Neural progenitor cell (in vitro differentiated cells): ENCODE data around the gene CARD11. TPM values are rescaled to one million over a fixed set of nuclear protein-coding genes. Genes with fewer than 3 reads are reported as not detected.

Experiments used
- DNase-seq: peaks from one replicate; pipeline ENCODE4 v3.0.0-alpha.2; 2016; ENCODE audit warnings: low spot score
- H2AFZ ChIP-seq: fragments of 200-600 bp; sonication (generic); replicated peaks from 2 replicates; pipeline ENCODE4 v1.6.1; 2016; ENCODE audit warnings: antibody characterized with exemption
- H3F3A ChIP-seq: fragments of 200-600 bp; sonication (generic); 2 replicates; pipeline ENCODE4 v1.6.1; 2016; ENCODE audit warnings: antibody characterized with exemption, low read depth
- H3K27ac ChIP-seq: fragments of 200-600 bp; sonication (generic); 2 replicates; pipeline ENCODE4 v1.5.1; 2016; ENCODE audit warnings: mild to moderate bottlenecking
- H3K27me3 ChIP-seq: fragments of 200-600 bp; sonication (generic); 2 replicates; pipeline ENCODE4 v1.6.1; 2016; ENCODE audit warnings: mild to moderate bottlenecking, moderate library complexity
- H3K36me3 ChIP-seq: fragments of 200-600 bp; sonication (generic); 2 replicates; pipeline ENCODE4 v1.5.1; 2016
- H3K4me1 ChIP-seq: fragments of 200-600 bp; sonication (generic); 2 replicates; pipeline ENCODE4 v1.6.1; 2016; ENCODE audit warnings: mixed run types
- H3K4me2 ChIP-seq: fragments of 200-600 bp; sonication (generic); 2 replicates; pipeline ENCODE4 v1.6.1; 2016
- H3K4me3 ChIP-seq: fragments of 200-600 bp; sonication (generic); 2 replicates; pipeline ENCODE4 v1.5.1; 2016
- H3K79me2 ChIP-seq: fragments of 200-600 bp; sonication (generic); 2 replicates; pipeline ENCODE4 v1.6.1; 2016; ENCODE audit warnings: low read depth
- H3K9ac ChIP-seq: fragments of 200-600 bp; sonication (generic); 2 replicates; pipeline ENCODE4 v1.6.1; 2016
- H3K9me3 ChIP-seq: fragments of 200-600 bp; sonication (generic); 2 replicates; pipeline ENCODE4 v1.5.1; 2016; ENCODE audit warnings: low read depth
- H4K20me1 ChIP-seq: fragments of 200-600 bp; sonication (generic); 2 replicates; pipeline ENCODE4 v1.6.1; 2016; ENCODE audit warnings: low read depth
- H3K27ac Mint-ChIP-seq: 3 replicates; pipeline ENCODE4 v1.8.0; 2021; ENCODE audit warnings: mixed read lengths
- H3K27me3 Mint-ChIP-seq: 2 replicates; pipeline ENCODE4 v1.8.0; 2022; ENCODE audit warnings: low read depth, mild to moderate bottlenecking, inconsistent platforms, moderate library complexity, mixed read lengths; ENCODE audit not compliant: insufficient read depth
- H3K36me3 Mint-ChIP-seq: 3 replicates; pipeline ENCODE4 v1.8.0; 2021; ENCODE audit warnings: mixed read lengths
- H3K4me1 Mint-ChIP-seq: 3 replicates; pipeline ENCODE4 v1.8.0; 2021; ENCODE audit warnings: mixed read lengths
- H3K4me3 Mint-ChIP-seq: 3 replicates; pipeline ENCODE4 v1.8.0; 2021; ENCODE audit warnings: mild to moderate bottlenecking, moderate library complexity, mixed read lengths
- H3K9me3 Mint-ChIP-seq: 3 replicates; pipeline ENCODE4 v1.8.0; 2020; ENCODE audit warnings: mixed read lengths
- CTCF ChIP-seq: fragments of 200-600 bp; sonication (generic); IDR thresholded peaks from 2 replicates; pipeline ENCODE4 v1.5.1; 2017; ENCODE audit warnings: antibody characterized with exemption, mild to moderate bottlenecking
- EZH2 ChIP-seq: fragments of 200-600 bp; sonication (generic); IDR thresholded peaks from 2 replicates; pipeline ENCODE4 v1.6.1; 2017; ENCODE audit warnings: antibody characterized with exemption, mild to moderate bottlenecking, moderate library complexity
- EZH2phosphoT487 ChIP-seq: fragments of 200-600 bp; sonication (generic); IDR thresholded peaks from 2 replicates; pipeline ENCODE4 v1.6.1; 2017; ENCODE audit warnings: antibody characterized with exemption
- total RNA-seq: library from RNA; depleted of rRNA; stranded (reverse); fragments of >200 nt; gene quantifications from 2 replicates; pipeline ENCODE4 v1.2.3, GENCODE V29; 2015; ENCODE audit warnings: low replicate concordance

CARD11 gene
- total RNA-seq, 1 donor from 2014 or later: 0.75 TPM

DNA sequence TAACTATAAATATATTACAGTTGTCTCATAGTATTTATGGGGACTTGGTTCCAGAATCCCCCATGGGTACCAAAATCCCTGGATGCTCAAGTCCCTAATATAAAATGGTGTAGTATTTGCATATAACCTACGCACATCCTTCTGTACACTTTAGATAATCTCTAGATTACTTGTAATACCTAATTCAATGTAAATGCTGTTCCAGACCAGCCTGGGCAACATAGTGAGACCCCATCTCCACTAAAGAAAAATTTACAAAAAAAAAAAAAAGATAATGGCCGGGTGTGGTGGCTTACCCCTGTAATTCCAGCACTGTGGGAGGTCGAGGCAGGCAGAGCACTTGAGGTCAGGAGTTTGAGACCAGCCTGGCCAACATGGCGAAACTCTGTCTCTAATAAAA is 182.2 kb downstream of the CARD11 start:
- no peaks in the 10 kb centered on the region for H3K36me3 Mint-ChIP-seq
- H2AFZ ChIP-seq: no peak overlapping the region
- H3K27me3 ChIP-seq: no peaks in the 10 kb centered on the region
- no peaks in the 10 kb centered on the region for H3K79me2 ChIP-seq
- TF ChIP-seq CTCF (no peak), EZH2 (no peak), EZH2phosphoT487 (no peak)
- H3K27me3 Mint-ChIP-seq: peaks cover 10% of the 10 kb centered on the region
- no peak overlapping the region for H3K27ac ChIP-seq
- no peak for DNase-seq
- peaks cover 37% of the 10 kb centered on the region for H3K4me1 Mint-ChIP-seq
- no peak overlapping the region for H3K4me3 ChIP-seq
- H3K9me3 ChIP-seq: no peaks in the 10 kb centered on the region
- H3K36me3 ChIP-seq: no peaks in the 10 kb centered on the region
- H3K4me1 ChIP-seq: no peaks in the 10 kb centered on the region
- no peak overlapping the region for H3K4me3 Mint-ChIP-seq
- no peaks in the 10 kb centered on the region for H3K9me3 Mint-ChIP-seq
- no peaks in the 10 kb centered on the region for H4K20me1 ChIP-seq
- H3K9ac ChIP-seq: no peak overlapping the region
- no peak overlapping the region for H3K27ac Mint-ChIP-seq
- peaks cover 4% of the 10 kb centered on the region for H3F3A ChIP-seq
- H3K4me2 ChIP-seq: no peak overlapping the region

GRCh38 chr7:2860627-2861133 is 183.0 kb downstream of the CARD11 start:
- peak; percentile 57 for DNase-seq
- Mint-ChIP-seq H3K4me1 (peaks cover 41% of the 10 kb centered on the region), H3K9me3 (no peaks in the 10 kb centered on the region), H3K27ac (peak overlapping the region; percentile 65), H3K27me3 (peaks cover 9% of the 10 kb centered on the region), H3K4me3 (no peak overlapping the region), H3K36me3 (no peaks in the 10 kb centered on the region)
- H3K27ac ChIP-seq: no peak overlapping the region
- H4K20me1 ChIP-seq: no peaks in the 10 kb centered on the region
- H2AFZ ChIP-seq: no peak overlapping the region
- no peak overlapping the region for H3K4me2 ChIP-seq
- no peak overlapping the region for H3K9ac ChIP-seq
- H3K27me3 ChIP-seq: no peaks in the 10 kb centered on the region
- TF ChIP-seq CTCF (no peak), EZH2phosphoT487 (no peak), EZH2 (no peak)
- H3K9me3 ChIP-seq: no peaks in the 10 kb centered on the region
- H3K4me3 ChIP-seq: no peak overlapping the region
- no peaks in the 10 kb centered on the region for H3K36me3 ChIP-seq
- H3F3A ChIP-seq: peaks cover 4% of the 10 kb centered on the region
- no peaks in the 10 kb centered on the region for H3K79me2 ChIP-seq
- H3K4me1 ChIP-seq: no peaks in the 10 kb centered on the region

- no peaks in the 10 kb centered on the region for H3K27me3 ChIP-seq
- H3F3A ChIP-seq: peaks cover 4% of the 10 kb centered on the region
- no peak overlapping the region for H3K4me3 Mint-ChIP-seq
- H3K9ac ChIP-seq: no peak overlapping the region
- no peak overlapping the region for H3K4me2 ChIP-seq
- no peak overlapping the region for H3K4me3 ChIP-seq
- H4K20me1 ChIP-seq: no peaks in the 10 kb centered on the region
- peaks cover 3% of the 10 kb centered on the region for H3K27me3 Mint-ChIP-seq
- no peaks in the 10 kb centered on the region for H3K9me3 ChIP-seq
- no peaks in the 10 kb centered on the region for H3K36me3 Mint-ChIP-seq
- H3K4me1 Mint-ChIP-seq: peaks cover 40% of the 10 kb centered on the region
- no peaks in the 10 kb centered on the region for H3K9me3 Mint-ChIP-seq
- no peaks in the 10 kb centered on the region for H3K36me3 ChIP-seq
- H2AFZ ChIP-seq: no peak overlapping the region
- H3K79me2 ChIP-seq: no peaks in the 10 kb centered on the region
- no peak overlapping the region for H3K27ac Mint-ChIP-seq
- no peak overlapping the region for H3K27ac ChIP-seq
- H3K4me1 ChIP-seq: no peaks in the 10 kb centered on the region
- TF ChIP-seq EZH2phosphoT487 (no peak), CTCF (no peak), EZH2 (no peak)
- no peak for DNase-seq
These were observed 183.7 kb downstream of the CARD11 start for GRCh38 chr7:2859952-2860351.
